H9 (cell line): Measurements from ENCODE around the gene ZNF365. TPM values are rescaled to one million over a fixed set of nuclear protein-coding genes. Genes with fewer than 3 reads are reported as not detected.

Experiments
- DNase-seq: peaks from one replicate; pipeline ENCODE4 v3.0.0-alpha.2; 2017
- H2AFZ ChIP-seq: one replicate; pipeline ENCODE4 v1.6.1; 2013; ENCODE audit warnings: mild to moderate bottlenecking, low read length, control low read depth, moderate library complexity
- H2AK5ac ChIP-seq: 2 replicates; pipeline ENCODE4 v1.6.1; 2013; ENCODE audit warnings: low read length, control low read depth, mixed read lengths; ENCODE audit not compliant: insufficient read length
- H2BK120ac ChIP-seq: one replicate; pipeline ENCODE4 v1.6.1; 2013; ENCODE audit warnings: low read depth, mild to moderate bottlenecking, low read length, control low read depth, inconsistent platforms; ENCODE audit not compliant: poor library complexity, severe bottlenecking
- H2BK12ac ChIP-seq: 2 replicates; pipeline ENCODE4 v1.6.1; 2013; ENCODE audit warnings: low read length, control low read depth, mixed read lengths, low read depth; ENCODE audit not compliant: insufficient read length
- H2BK15ac ChIP-seq: 2 replicates; pipeline ENCODE4 v1.6.1; 2013; ENCODE audit warnings: low read depth, low read length, control low read depth
- H2BK20ac ChIP-seq: one replicate; pipeline ENCODE4 v1.6.1; 2013; ENCODE audit warnings: low read depth, mild to moderate bottlenecking, low read length, control low read depth, inconsistent platforms; ENCODE audit not compliant: poor library complexity, severe bottlenecking
- H2BK5ac ChIP-seq: 2 replicates; pipeline ENCODE4 v1.6.1; 2013; ENCODE audit warnings: low read length, control low read depth, mixed read lengths; ENCODE audit not compliant: insufficient read length
- H3K14ac ChIP-seq: 2 replicates; pipeline ENCODE4 v1.6.1; 2013; ENCODE audit warnings: low read length, control low read depth; ENCODE audit not compliant: insufficient read depth
- H3K18ac ChIP-seq: 2 replicates; pipeline ENCODE4 v1.6.1; 2013; ENCODE audit warnings: low read depth, mild to moderate bottlenecking, mixed read lengths, low read length, control low read depth; ENCODE audit not compliant: insufficient read length
- H3K23ac ChIP-seq: 2 replicates; pipeline ENCODE4 v1.6.1; 2013; ENCODE audit warnings: low read length, control low read depth, mixed read lengths, low read depth; ENCODE audit not compliant: insufficient read length
- H3K23me2 ChIP-seq: 2 replicates; pipeline ENCODE4 v1.6.1; 2013; ENCODE audit warnings: low read depth, mild to moderate bottlenecking, mixed read lengths, low read length, control low read depth; ENCODE audit not compliant: insufficient read length, poor library complexity, severe bottlenecking
- H3K27ac ChIP-seq: 2 replicates; pipeline ENCODE4 v1.5.1; 2013; ENCODE audit warnings: low read length, control low read depth, mixed read lengths, low read depth; ENCODE audit not compliant: insufficient read length
- H3K27me3 ChIP-seq: 2 replicates; pipeline ENCODE4 v1.6.1; 2013; ENCODE audit warnings: low read length, control low read depth, inconsistent platforms; ENCODE audit not compliant: insufficient read depth
- H3K4ac ChIP-seq: 2 replicates; pipeline ENCODE4 v1.6.1; 2013; ENCODE audit warnings: low read depth, mild to moderate bottlenecking, control low read depth, inconsistent platforms, low read length, moderate library complexity
- H3K4me1 ChIP-seq: 2 replicates; pipeline ENCODE4 v1.6.1; 2013; ENCODE audit warnings: low read length, control low read depth, inconsistent platforms; ENCODE audit not compliant: insufficient read depth
- H3K4me2 ChIP-seq: 2 replicates; pipeline ENCODE4 v1.6.1; 2013; ENCODE audit warnings: low read length, control low read depth, mixed read lengths; ENCODE audit not compliant: insufficient read length, insufficient read depth
- H3K56ac ChIP-seq: 2 replicates; pipeline ENCODE4 v1.6.1; 2013; ENCODE audit warnings: low read depth, mild to moderate bottlenecking, mixed read lengths, low read length, control low read depth; ENCODE audit not compliant: insufficient read length
- H3K79me1 ChIP-seq: 2 replicates; pipeline ENCODE4 v1.6.1; 2013; ENCODE audit warnings: low read depth, mild to moderate bottlenecking, moderate library complexity, low read length, control low read depth, inconsistent platforms; ENCODE audit not compliant: insufficient read depth, poor library complexity, severe bottlenecking
- H3K79me2 ChIP-seq: 2 replicates; pipeline ENCODE4 v1.6.1; 2013; ENCODE audit warnings: low read length, control low read depth, inconsistent platforms; ENCODE audit not compliant: insufficient read depth
- H3K9ac ChIP-seq: 2 replicates; pipeline ENCODE4 v1.6.1; 2013; ENCODE audit warnings: low read length, control low read depth, mixed read lengths; ENCODE audit not compliant: insufficient read length; ENCODE audit errors: extremely low read depth
- H3K9me3 ChIP-seq: one replicate; pipeline ENCODE4 v1.6.1; 2013; ENCODE audit warnings: low read depth, low read length, inconsistent platforms; ENCODE audit not compliant: control insufficient read depth
- H3T11ph ChIP-seq: one replicate; pipeline ENCODE4 v1.6.1; 2013; ENCODE audit warnings: mild to moderate bottlenecking, low read length, control low read depth, inconsistent platforms
- H4K20me1 ChIP-seq: one replicate; pipeline ENCODE4 v1.6.1; 2013; ENCODE audit not compliant: control insufficient read depth, insufficient read length, insufficient read depth
- H4K5ac ChIP-seq: 2 replicates; pipeline ENCODE4 v1.6.1; 2013; ENCODE audit warnings: low read depth, mild to moderate bottlenecking, mixed read lengths, low read length, control low read depth; ENCODE audit not compliant: insufficient read length
- H4K8ac ChIP-seq: replicated peaks from 2 replicates; pipeline ENCODE4 v1.6.1; 2013; ENCODE audit warnings: low read length, control low read depth, mixed read lengths, low read depth; ENCODE audit not compliant: insufficient read length
- H4K91ac ChIP-seq: 2 replicates; pipeline ENCODE4 v1.6.1; 2013; ENCODE audit warnings: low read depth, mild to moderate bottlenecking, moderate library complexity, mixed read lengths, low read length, control low read depth; ENCODE audit not compliant: insufficient read length
- H3K27ac Mint-ChIP-seq, 3 experiments: 2 replicates in 2 of 3; 3 replicates in 1 of 3; pipeline ENCODE4 v1.8.0; 2020 to 2021; ENCODE audit warnings: mixed read lengths in 3 of 3, mild to moderate bottlenecking in 1 of 3, moderate library complexity in 1 of 3
- H3K27me3 Mint-ChIP-seq: 2 replicates; pipeline ENCODE4 v1.8.0; 2021; ENCODE audit warnings: low read depth, mild to moderate bottlenecking, moderate library complexity, mixed read lengths
- H3K36me3 Mint-ChIP-seq, 3 experiments: 2 replicates in 2 of 3; 3 replicates in 1 of 3; pipeline ENCODE4 v1.8.0; 2020 to 2021; ENCODE audit warnings: low read depth in 3 of 3, mixed read lengths in 3 of 3; ENCODE audit not compliant: insufficient read depth in 1 of 3
- H3K4me1 Mint-ChIP-seq, 2 experiments: 2 replicates each; pipeline ENCODE4 v1.8.0; 2020; ENCODE audit warnings: mixed read lengths in 2 of 2
- H3K4me3 Mint-ChIP-seq, 2 experiments: 2 replicates in 1 of 2; 3 replicates in 1 of 2; pipeline ENCODE4 v1.8.0; 2020 to 2021; ENCODE audit warnings: mild to moderate bottlenecking in 2 of 2, mixed read lengths in 2 of 2, moderate library complexity in 1 of 2
- H3K9me3 Mint-ChIP-seq, 2 experiments: 2 replicates in 1 of 2; 3 replicates in 1 of 2; pipeline ENCODE4 v1.8.0; 2020; ENCODE audit warnings: mild to moderate bottlenecking in 2 of 2, mixed read lengths in 2 of 2, moderate library complexity in 1 of 2
- CTCF ChIP-seq: fragments of 200-600 bp; sonication (generic); conservative IDR thresholded peaks from 3 replicates; pipeline ENCODE4 v1.8.0; 2021; ENCODE audit warnings: antibody characterized with exemption, mild to moderate bottlenecking
- WGBS: extraction: QIAGEN DNeasy Blood & Tissue Kit; methylation state at CpG from one replicate; pipeline ENCODE4 v1.1.7; 2013; ENCODE audit warnings: missing lambda C conversion rate, low lambda C conversion rate, mixed read lengths; ENCODE audit not compliant: insufficient read length; ENCODE audit errors: extremely low coverage; 5-methylcytosine and 5-hydroxymethylcytosine counted together
- total RNA-seq: library from RNA; stranded (reverse); gene quantifications from 2 replicates; pipeline ENCODE4 v1.2.1, GENCODE V29; 2021

ZNF365 gene
- total RNA-seq, 1 experiment from 2014 or later, result 0.59 TPM

- Histone ChIP-seq H4K5ac (no peak overlapping the region), H3K27ac (no peak overlapping the region), H2AK5ac (no peak overlapping the region), H2BK5ac (no peak overlapping the region), H3K9me3 (no peaks in the 10 kb centered on the region), H4K91ac (no peak overlapping the region), H4K20me1 (no peaks in the 10 kb centered on the region), H2BK20ac (no peak overlapping the region), H3K4ac (no peak overlapping the region), H3K9ac (no peak overlapping the region), H3K79me1 (no peaks in the 10 kb centered on the region), H3K18ac (no peak overlapping the region), H2BK15ac (no peak overlapping the region), H3K23me2 (no peaks in the 10 kb centered on the region), H3K4me2 (no peak overlapping the region), H3K14ac (no peak overlapping the region), H2AFZ (no peak overlapping the region), H4K8ac (no peak overlapping the region), H2BK120ac (no peak overlapping the region), H3K4me1 (no peaks in the 10 kb centered on the region), H3T11ph (no peak overlapping the region), H3K79me2 (no peaks in the 10 kb centered on the region), H3K27me3 (no peaks in the 10 kb centered on the region), H3K56ac (no peak overlapping the region), H3K23ac (no peak overlapping the region), H2BK12ac (no peak overlapping the region)
- DNase-seq, result no peak
- WGBS, result no CpG with 5 or more reads among the region's 4 CpGs
- Mint-ChIP-seq H3K27ac (no peak overlapping the region), H3K9me3 (no peaks in the 10 kb centered on the region), H3K27me3 (0 out of 2 replicates have a peak, but pooled peaks cover 3% of the 10 kb centered on the region), H3K4me3 (no peak overlapping the region), H3K4me1 (peaks cover 9% of the 10 kb centered on the region in 2 experiments), H3K36me3 (no peaks in the 10 kb centered on the region)
- TF ChIP-seq CTCF, result no peak
These were observed 19.1 kb downstream of the ZNF365 start for GRCh38 chr10:62393237-62393636.
